Ramos (cell line): Measurements from ENCODE around the gene FGF14.
"Not testable (repeated sequence)": the region's sequence is repeated elsewhere in the genome, so short reads cannot be mapped to it uniquely, and the experiment has no call there.

Experiments used
- in situ Hi-C: fragments of 300-500 bp; cut with MboI; formaldehyde crosslinking; loops from one replicate; pipeline ENCODE4 v1.14.3; 2022; ENCODE audit warnings: low sequenced_read_pairs; ENCODE audit not compliant: unreplicated experiment

FGF14 gene

DNA sequence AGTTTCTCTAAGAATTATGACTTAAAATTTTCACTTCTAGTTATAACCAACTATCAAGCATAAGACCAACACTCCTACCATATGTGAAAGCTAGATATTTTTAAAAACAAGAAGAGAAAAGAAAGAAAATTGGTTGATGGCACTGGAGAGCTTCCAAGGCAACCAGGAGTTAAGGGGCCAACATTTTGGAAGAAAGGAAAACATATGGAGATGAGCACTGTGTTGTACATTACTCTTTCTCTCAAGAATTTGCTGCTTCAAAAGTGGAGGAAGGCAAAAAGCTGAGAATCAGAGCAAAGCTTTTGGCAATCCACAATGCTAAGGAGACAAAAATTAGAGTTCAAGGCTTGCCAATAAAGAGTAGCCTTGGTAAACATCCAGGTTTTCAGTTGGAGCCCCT is 503.2 kb downstream of the FGF14 start:
- in situ Hi-C loops, result no loop called here

DNA sequence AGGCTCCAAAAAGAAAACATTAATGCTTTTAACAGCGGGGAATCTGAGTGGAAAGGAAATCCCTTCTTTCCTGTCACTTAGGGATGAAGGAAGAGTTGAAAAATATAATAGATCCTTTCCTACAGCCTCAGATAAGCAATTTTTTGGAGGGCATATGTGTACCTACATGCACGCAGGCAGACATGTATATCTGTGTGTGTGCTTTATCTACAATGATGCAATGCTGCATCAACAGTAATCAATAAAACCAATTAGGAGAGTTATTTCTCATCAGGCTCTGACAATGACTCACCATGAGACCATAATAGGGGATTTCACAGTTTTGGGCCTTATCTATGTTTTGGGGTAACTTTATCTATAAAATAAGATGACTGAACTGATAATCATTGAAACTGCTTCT is 505.3 kb downstream of the FGF14 start:
- in situ Hi-C loops, result no loop called here

DNA sequence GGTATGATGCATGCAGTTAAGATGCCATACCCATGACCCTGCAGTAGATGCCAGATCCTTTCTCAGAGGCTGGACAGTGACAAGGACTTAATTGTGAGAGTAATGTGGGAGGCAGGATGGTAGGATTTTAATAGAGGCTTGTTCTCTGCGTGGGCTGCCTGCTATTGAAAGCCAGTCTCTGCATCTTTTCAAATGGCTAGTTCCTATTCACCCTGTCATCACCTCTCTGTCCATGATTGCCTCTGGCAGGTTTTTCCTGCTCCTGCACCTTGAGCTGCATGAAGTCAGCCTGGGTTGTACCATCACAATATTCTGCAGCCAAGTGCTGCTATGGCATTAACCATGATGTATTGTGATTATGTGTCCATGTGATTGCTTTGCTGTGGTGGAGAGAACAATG is 508.8 kb downstream of the FGF14 start:
- in situ Hi-C loops, result no loop called here

DNA sequence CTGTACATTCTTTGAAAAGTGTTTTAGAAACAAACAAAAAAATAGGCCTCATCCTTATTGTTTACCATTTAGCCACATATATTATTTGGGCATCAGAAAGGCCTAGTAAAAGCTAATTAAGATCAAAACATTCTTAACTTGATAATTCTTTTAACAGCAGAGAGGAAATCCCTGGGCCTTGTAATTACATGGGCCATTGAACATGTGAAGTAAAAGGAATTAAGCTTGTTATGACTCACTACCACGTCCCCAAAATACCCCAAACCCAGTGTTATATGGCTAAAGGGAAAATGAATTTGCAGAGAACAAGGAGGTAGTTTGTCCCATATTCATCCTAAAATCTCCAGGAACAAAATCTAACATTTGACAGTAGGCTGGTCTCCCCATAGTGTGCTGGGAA is 509.6 kb downstream of the FGF14 start:
- in situ Hi-C loops, result no loop called here

DNA sequence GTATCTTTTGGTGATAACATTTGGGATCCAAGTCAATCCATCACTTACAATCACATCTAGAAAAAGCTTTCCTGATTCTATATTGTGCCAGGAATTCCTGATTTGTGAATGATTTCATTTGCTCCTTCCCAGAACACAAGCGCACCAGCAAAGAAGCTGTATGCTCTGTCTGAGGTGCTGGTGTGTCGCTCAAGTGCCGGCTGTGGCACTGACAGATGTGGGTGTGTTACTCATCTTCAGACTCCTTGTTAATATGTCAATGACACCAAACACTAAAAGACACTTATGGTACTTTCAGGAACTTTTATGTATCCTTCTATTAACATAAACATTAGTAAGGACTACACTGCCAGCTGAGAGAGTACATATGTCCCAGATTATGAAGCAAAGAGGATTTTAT is 520.3 kb downstream of the FGF14 start:
- in situ Hi-C loops, result no loop called here

DNA sequence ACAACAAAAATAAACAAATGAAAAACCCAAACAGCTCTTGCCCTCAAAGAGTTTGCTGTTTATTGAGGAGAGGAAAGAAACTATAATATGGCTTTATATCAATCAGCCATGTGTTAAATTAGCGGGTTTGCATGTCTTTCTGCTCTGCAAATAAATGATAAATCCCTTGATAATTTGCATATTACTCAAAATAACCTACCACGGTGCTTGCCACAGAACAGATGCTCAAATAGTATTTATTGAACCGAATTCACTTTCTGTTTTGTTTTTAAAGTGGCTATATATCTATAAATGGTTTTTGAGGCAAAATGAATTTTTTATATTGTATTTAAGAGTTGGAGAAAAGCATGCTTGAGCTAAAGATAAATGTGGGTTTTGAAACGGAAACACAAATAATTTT is 521.3 kb downstream of the FGF14 start:
- in situ Hi-C loops, result no loop called here

DNA sequence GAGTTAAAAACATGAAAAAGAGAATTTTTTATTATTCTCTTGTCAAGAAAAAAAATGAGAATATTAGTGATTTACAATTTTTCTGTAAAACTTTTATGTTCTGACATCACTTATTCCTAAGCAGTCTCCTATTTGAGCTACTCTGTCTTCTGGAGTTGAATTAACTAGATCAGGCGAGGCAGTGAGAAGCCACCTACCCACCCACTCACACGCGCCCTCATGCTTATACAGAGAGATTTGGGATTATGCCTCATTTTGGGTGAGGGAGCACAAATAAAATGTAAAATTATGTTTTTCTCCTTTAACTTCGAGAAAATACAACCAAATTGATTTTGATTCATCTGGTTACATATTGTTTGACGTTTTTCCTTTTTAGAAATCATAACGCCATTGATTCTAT is 524.9 kb downstream of the FGF14 start:
- in situ Hi-C loops, result no loop called here

DNA sequence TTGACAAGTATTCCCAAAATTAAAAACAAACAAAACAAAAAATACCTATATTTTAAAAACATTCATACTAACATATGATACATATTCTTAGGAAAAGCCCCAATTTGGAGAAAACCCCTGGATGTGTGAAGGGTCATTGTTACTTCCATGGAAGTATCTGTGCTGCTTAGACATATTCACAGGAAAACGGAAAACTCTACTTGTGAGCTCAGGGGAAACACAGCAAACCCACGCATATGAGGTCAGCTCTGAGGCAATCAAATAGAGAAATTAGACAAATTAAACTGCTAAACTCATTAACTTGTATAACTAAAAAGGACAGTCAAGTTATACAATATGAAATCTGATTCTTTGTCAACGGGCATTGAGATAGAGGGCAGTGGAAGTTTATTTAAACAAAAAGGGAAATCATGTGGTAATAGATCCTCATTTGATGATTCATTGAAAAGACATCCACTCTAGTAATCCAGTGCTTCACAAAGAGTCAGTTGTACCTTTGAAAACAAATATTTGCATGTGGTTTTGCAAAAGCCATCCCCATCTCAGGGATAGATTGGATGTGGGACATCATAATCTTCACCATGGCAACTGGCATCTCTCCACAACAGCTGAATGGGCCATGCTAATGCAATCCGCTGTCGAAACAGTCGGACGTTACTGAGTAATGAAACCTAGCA is 526.0 kb downstream of the FGF14 start:
- in situ Hi-C loops, result no loop called here

DNA sequence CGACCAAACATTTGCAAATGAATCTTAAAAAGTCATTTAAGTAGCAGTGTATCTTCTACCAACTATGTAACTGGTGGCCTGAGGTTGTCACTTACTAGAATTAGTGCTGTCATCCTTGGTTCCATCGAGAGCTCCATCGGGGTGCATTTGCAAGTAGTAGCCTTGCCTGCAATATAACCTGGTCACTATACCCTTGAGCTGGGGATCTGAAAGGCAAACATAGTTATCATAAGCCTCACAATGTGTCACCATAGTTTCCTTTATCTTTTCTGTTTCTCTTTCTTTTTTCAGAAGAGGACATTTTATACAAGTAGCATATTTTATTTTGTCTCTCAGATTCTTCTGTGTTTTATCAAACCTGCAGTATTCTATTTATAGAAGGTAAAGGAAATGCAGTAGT is 526.8 kb downstream of the FGF14 start:
- in situ Hi-C loops, result no loop called here

DNA sequence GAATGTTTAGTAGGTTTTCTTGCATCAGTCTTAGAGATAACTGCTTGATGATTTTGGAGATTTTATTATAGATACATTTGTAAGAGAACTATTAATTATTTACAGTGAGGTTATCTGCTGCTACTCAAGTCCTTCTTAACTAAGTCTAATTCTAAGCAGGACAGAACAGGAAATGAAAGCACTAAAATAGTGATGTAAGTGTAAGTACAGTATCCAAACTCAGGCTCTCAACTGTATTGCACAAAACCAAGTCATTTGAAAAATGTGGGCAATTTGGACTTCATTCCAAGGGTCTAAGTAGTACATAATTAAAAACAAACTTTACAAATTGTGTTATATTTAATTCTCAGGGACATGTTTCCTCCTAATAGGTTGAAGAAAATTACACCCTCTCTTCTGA is 532.3 kb downstream of the FGF14 start:
- in situ Hi-C loops, result no loop called here

DNA sequence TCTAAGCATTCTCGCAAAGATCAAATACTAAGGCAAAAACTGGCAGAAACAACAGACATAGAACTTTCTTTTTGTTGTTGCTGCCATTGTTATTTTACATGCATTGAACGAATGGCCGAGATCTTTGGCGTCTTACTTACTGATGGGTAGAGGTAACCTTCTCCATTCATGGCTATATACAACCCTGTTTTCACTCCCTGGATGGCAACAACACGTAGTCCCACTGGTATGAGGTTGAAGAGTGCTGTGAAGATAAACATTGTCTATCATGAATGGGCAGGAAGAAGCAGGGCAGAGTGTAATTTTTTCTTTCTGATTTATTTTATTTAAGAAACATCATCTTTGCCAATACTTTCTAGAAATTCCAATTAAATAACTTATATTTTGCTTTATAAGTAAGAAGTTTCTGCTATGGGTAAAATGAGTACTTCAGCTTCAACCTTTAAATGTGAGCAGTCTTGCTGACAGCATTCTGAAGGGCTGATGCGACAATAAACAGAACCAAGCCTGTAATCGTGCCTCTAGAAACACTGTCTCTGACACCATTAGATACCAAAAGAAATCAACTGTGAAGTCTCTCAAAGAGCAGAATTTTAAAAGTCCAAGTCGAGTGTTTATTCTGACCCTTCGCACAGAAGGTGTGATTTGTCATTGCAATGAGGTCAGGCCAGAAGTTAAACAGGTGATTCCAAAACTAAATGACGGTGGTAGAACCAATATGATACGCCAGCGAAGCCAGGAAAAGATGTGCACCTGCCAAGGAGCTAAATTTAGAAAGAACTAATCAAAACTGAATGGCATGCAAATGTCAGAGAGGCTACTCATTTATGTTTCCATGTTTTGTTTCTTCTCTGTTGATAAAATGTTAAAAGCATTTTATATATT is 533.0 kb downstream of the FGF14 start:
- in situ Hi-C loops, result no loop called here

DNA sequence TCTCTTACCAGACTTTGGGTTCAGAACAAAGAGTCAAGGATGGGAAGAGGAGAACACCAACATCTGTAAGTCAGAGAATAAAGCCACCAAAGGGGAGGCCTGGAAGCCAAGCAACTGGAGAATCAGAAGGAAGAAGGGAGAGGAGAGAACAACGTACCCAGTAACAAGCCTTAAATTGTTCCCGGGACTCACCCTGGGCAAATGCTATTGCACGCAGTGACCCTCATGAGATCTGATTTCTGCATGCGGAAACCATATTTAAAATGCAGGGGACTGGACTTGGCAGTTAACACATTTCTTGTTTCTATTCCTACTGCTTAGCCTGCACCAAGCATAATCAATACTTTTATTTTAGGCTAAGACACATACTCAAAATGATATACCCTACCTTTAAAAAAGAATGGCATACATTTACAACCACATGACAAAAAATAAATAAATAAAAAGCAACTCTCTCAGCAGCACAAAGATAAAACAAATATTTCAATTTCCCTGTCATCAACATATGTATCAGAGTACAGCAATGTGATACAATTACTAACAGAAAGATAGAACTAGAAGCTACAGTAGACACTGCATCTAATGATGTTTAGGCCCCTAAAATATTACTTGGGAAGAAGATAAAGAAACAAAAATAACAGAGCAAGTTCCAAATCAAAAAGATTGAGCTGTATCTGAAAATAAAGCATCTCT is 534.8 kb downstream of the FGF14 start:
- in situ Hi-C loops, result no loop called here

DNA sequence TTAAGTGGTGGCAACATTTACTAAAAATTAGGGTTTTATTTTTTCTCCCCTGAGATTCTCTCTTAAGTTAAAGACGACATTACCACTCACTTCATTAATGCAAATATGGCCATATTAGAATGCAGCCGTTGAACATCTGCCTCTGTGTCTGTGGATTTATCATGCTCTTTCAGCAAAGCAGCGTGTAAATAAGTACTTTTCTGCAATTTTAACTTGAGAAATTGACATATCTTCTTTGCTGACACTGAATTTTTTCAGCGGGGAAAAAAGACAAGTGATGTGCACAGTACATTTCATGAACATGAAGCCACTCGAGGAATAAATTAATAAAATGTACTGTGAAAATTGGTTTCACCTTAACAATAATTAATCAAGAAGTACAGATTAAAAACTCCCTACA is 543.0 kb downstream of the FGF14 start:
- in situ Hi-C loops, result no loop called here

DNA sequence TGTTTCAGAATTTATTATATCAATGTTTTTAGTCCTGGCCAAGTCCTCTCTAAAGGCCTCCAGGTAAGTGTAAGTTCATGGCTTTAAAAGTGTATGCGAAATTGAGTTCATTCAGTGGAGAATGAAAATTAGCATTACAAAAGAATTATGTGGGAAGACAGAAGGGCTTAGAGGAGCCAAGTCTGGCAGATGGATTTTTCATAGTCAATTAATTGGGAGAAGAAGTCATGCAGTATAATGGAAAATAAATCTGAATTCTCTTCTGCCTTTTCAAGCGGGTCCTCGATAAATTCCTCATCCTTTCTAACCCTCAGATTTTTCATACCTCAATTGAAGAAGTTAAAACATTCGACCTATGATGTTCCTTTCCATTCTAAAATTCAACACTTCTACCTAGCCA is 555.1 kb downstream of the FGF14 start:
- in situ Hi-C loops, result no loop called here

DNA sequence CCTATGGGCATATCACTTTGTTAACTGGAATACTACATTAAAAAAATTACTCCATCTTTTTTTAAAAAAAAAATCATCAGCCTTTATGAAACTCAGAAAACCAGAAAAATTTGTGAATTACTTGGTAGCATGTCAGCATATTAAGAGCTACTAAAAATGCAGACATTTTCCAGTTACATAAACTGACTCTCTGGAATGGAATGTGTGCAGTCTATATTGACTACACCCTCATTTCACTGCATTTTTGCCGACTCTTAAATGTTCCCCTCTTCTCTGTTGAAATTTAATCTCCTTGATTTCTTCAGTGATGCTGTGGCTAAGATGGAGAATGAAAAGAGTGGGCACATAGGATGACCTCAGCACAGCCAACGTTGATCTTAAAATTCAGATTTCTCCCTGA is 555.6 kb downstream of the FGF14 start:
- in situ Hi-C loops, result no loop called here

DNA sequence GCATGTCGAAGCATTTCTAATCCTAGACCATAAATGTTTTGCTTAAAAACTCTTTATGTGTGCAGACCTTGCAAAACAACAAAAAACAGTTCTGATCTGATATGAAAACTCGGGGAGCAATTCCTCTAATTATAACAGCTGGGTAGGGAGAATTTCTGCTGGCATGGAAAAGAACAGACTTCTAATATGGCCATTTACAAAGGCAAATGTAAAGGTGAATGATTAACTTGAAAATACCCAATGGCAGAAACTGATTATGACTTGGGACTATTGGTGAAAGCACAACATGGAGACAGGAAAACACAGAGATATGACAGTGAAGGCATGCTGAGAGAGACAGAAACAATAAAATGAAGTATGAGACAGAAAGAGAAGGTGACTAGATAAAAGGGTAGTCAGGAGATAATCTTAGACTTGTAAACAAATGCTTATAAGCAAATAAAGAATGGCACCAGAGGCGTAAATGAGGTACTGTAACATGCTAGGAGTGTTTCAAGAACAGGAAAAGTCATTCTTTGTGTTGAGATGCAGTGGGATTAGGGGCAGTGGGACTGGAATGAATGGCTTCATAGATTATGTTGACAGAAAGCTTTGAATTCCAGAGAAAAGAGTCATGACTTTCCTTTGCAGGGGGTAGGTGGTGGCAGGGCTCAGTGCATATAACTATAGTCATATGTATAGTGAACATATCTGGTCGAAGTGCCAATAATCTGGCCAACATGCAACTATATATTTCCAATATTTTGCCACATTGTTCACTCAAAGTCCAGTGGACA is 556.4 kb downstream of the FGF14 start:
- in situ Hi-C loops, result no loop called here

DNA sequence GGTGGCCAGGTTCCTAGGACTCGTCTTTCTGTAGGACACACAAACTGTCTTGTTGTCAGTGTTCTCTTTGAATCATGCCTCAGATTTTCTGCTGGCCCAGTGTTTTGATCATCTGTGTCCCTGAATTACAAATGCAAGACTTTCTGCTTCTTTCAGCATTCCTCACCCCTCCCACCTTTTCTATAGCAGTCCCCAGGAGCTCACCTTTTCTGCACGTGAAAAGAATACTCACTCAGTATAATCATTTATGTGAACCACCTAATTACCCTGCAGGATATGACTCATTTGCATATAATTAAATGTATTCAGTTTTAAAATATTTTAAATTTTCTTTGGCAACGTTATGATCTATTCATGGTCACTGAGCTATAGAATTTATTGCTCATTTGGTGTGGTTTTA is 560.1 kb downstream of the FGF14 start:
- in situ Hi-C loops, result no loop called here

DNA sequence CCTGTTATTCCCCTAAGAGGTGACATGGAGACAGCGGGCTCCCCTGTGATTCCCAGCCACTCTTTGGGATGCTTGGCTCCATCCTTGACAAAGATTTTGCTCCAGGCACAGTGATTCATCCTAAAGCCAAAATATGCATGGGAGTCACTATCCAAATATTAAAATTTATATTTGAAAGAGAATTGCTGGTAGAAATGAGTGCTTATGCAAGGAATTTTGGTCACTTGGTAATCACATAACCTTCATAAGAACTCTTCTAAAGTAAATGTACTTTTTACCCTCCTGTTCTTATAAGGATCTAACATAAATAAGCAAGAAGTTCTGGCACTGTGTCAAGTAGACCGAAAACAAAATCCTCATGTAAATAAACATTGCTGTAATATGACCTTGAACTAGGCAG is 563.5 kb downstream of the FGF14 start:
- in situ Hi-C loops, result no loop called here

DNA sequence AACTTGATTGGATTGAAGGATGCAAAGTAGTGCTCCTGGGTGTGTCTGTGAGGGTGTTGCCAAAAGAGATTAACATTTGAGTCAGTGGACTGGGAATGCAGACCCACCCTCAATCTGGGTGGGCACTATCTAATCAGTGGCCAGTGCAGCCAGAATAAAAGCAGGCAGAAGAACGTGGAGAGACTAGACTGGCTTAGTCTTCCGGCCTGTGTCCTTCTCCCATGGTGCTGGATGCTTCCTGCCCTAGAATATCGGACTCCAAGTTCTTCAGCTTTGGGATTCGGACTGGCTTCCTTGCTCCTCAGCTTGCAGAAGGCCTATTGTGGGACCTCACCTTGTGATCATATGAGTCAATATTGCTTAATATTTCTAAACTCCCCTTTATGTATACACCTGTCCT is 564.1 kb downstream of the FGF14 start:
- in situ Hi-C loops, result not testable (repeated sequence)

DNA sequence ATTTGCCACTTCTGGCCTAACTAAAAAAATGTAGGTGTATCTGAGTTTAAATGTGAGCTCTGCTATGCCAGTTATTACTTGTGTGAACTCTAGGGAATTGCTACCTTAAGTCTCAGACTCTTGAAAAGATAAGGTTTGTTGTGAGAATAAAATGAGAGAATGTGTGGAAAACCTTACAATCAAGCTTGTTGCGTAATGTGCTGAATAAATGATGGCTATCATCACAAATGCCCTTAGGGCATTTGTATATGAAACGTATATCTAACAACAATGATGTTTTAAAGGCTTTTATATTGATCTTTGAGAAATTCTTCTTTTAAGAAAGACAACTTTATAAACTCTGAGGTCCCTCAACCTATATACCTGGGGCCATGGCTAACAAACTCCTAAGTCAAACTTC is 564.6 kb downstream of the FGF14 start:
- in situ Hi-C loops, result no loop called here

DNA sequence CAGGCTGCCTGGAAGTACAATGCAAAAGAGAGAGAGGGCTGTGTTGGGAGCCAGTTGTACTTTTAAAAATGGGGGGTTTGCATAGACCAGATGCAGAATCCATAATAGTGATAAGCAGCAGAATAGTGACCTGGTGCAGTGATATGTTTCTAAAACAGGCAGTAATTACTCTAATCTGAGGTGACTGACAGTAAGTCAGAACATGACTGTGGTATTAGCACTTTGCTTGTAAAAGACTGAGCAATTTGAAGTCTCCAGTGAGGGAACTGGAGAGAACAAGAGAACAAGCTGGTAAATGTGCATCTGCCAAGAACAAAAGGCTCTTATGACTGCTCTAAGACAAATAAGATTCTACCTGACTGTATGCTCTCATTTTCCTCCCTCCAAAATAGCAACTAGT is 565.9 kb downstream of the FGF14 start:
- in situ Hi-C loops, result no loop called here
